ENCODE data around the gene STOML3.

GRCh38 chr13:39023761-39024160, 33.1 kb upstream of the STOML3 start:
- TF ChIP-seq POLR2A (IDR thresholded peaks at IDR 0.05) (no peak), POLR2AphosphoS5 (IDR thresholded peaks at IDR 0.05) (no peak)
- TF ChIP-seq, protein P1, sequence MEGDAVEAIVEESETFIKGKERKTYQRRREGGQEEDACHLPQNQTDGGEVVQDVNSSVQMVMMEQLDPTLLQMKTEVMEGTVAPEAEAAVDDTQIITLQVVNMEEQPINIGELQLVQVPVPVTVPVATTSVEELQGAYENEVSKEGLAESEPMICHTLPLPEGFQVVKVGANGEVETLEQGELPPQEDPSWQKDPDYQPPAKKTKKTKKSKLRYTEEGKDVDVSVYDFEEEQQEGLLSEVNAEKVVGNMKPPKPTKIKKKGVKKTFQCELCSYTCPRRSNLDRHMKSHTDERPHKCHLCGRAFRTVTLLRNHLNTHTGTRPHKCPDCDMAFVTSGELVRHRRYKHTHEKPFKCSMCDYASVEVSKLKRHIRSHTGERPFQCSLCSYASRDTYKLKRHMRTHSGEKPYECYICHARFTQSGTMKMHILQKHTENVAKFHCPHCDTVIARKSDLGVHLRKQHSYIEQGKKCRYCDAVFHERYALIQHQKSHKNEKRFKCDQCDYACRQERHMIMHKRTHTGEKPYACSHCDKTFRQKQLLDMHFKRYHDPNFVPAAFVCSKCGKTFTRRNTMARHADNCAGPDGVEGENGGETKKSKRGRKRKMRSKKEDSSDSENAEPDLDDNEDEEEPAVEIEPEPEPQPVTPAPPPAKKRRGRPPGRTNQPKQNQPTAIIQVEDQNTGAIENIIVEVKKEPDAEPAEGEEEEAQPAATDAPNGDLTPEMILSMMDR (IDR thresholded peaks at IDR 0.05 in 8 of 11, conservative IDR thresholded peaks at IDR 0.05 in 3 of 11), result no peak
